Endothelial cell of umbilical vein (primary cell): Measurements from ENCODE around the gene YARS1. TPM values are rescaled to one million over a fixed set of nuclear protein-coding genes. Genes with fewer than 3 reads are reported as not detected.

Source experiments
- BruUV-seq: library from RNA; stranded (reverse); fragments of 400-500 nt; replicated peaks from 2 replicates; lab custom pipeline; 2021; lab: Mats Ljungman, UMichigan
- CTCF ChIA-PET: fragments of 300-600, 350-600 bp; sonication (Branson Sonifier 250); formaldehyde crosslinking; loops from one replicate; lab custom pipeline; 2021; ENCODE audit warnings: antibody characterized with exemption, inconsistent platforms; lab: Charles Lee
- POLR2A ChIA-PET: fragments of 300-600, 350-600 bp; sonication (Branson Sonifier 250); formaldehyde crosslinking; loops from one replicate; lab custom pipeline; 2021; ENCODE audit warnings: antibody characterized with exemption, inconsistent platforms; lab: Charles Lee
- DNase-seq: peaks from one replicate; pipeline ENCODE4 v3.0.0-alpha.2; 2011; ENCODE audit warnings: low read depth, low spot score
- FAIRE-seq: peaks from 2 replicates; lab custom pipeline; 2011; peaks lifted over from hg19 to GRCh38; lab: Jason Lieb, UNC
- H2AFZ ChIP-seq: 2 replicates; pipeline ENCODE4 v1.6.0; 2012; ENCODE audit warnings: low read depth, low read length, control low read depth, inconsistent platforms
- H3K27ac ChIP-seq: 2 replicates; pipeline ENCODE4 v1.5.1; 2011; ENCODE audit warnings: low read depth, mild to moderate bottlenecking, control low read depth, low read length, moderate library complexity; ENCODE audit not compliant: insufficient read depth
- H3K27me3 ChIP-seq, 2 experiments: 2 replicates each; pipeline versions ENCODE4 v1.6.0 to v1.6.1; 2011; ENCODE audit warnings: low read length in 2 of 2, mixed read lengths in 1 of 2; ENCODE audit not compliant: control insufficient read depth in 2 of 2, insufficient read depth in 2 of 2
- H3K36me3 ChIP-seq, 2 experiments: 2 replicates in 1 of 2; 3 replicates in 1 of 2; pipeline ENCODE4 v1.5.1; 2011; ENCODE audit warnings: low read length in 2 of 2, mild to moderate bottlenecking in 1 of 2, moderate library complexity in 1 of 2; ENCODE audit not compliant: control insufficient read depth in 2 of 2, insufficient read depth in 2 of 2; ENCODE audit errors: extremely low read depth in 1 of 2
- H3K4me1 ChIP-seq: 3 replicates; pipeline ENCODE4 v1.5.1; 2011; ENCODE audit warnings: mild to moderate bottlenecking, low read length; ENCODE audit not compliant: control insufficient read depth, insufficient read depth; ENCODE audit errors: extremely low read depth
- H3K4me2 ChIP-seq: 2 replicates; pipeline ENCODE4 v1.6.1; 2011; ENCODE audit warnings: low read length, control low read depth, mixed read lengths; ENCODE audit not compliant: insufficient read depth
- H3K4me3 ChIP-seq, 3 experiments: fragments of 200-600 bp in 1 of 3; sonication (generic), shearing (Covaris generic) in 1 of 3; replicated peaks in 1 of 3; 2 replicates each; pipeline ENCODE4 v1.5.1; 2011 to 2016; ENCODE audit warnings: control low read depth in 3 of 3, low read length in 3 of 3, mild to moderate bottlenecking in 2 of 3, inconsistent platforms in 1 of 3, low read depth in 1 of 3, moderate library complexity in 1 of 3; ENCODE audit not compliant: insufficient read depth in 1 of 3
- H3K79me2 ChIP-seq: 2 replicates; pipeline ENCODE4 v1.6.0; 2012; ENCODE audit warnings: low read length, inconsistent platforms; ENCODE audit not compliant: control insufficient read depth, insufficient read depth
- H3K9ac ChIP-seq: replicated peaks from 2 replicates; pipeline ENCODE3; 2011; ENCODE audit warnings: low read length, control low read depth; ENCODE audit not compliant: insufficient read depth; ENCODE audit errors: extremely low read depth
- H3K9me1 ChIP-seq: replicated peaks from 3 replicates; pipeline ENCODE4 v1.6.0; 2011; ENCODE audit warnings: mild to moderate bottlenecking, low read length; ENCODE audit not compliant: control insufficient read depth, insufficient read depth; ENCODE audit errors: extremely low read depth
- H3K9me3 ChIP-seq: replicated peaks from 2 replicates; pipeline ENCODE4 v1.5.1; 2012; ENCODE audit warnings: low read length, inconsistent platforms; ENCODE audit not compliant: control insufficient read depth, insufficient read depth
- H4K20me1 ChIP-seq: replicated peaks from 2 replicates; pipeline ENCODE3; 2011; ENCODE audit warnings: mild to moderate bottlenecking, low read length; ENCODE audit not compliant: control insufficient read depth, insufficient read depth; ENCODE audit errors: extremely low read depth
- CTCF ChIP-seq, 2 donors: IDR thresholded peaks; 1 replicate in 1 of 2; 2 replicates in 1 of 2; pipeline ENCODE4 v1.5.1; 2011; ENCODE audit warnings: low read length in 2 of 2, mild to moderate bottlenecking in 2 of 2, moderate library complexity in 2 of 2, control low read depth in 1 of 2, inconsistent platforms in 1 of 2, low read depth in 1 of 2; ENCODE audit not compliant: insufficient read depth in 1 of 2; ENCODE audit errors: extremely low read depth in 1 of 2
- EZH2 ChIP-seq: IDR thresholded peaks from 2 replicates; pipeline ENCODE4 v1.6.1; 2012; ENCODE audit warnings: borderline replicate concordance, low read depth, mild to moderate bottlenecking, moderate library complexity, low read length, inconsistent platforms; ENCODE audit not compliant: severe bottlenecking
- FOS ChIP-seq: IDR thresholded peaks from 2 replicates; pipeline ENCODE4 v1.6.1; 2011; ENCODE audit warnings: mild to moderate bottlenecking, low read length, moderate library complexity, borderline replicate concordance; ENCODE audit not compliant: insufficient read depth
- GATA2 ChIP-seq: IDR thresholded peaks from 2 replicates; pipeline ENCODE4 v1.7.0; 2011; ENCODE audit warnings: low read depth, mild to moderate bottlenecking, moderate library complexity, mixed read lengths, low read length; ENCODE audit not compliant: insufficient read length, insufficient read depth
- JUN ChIP-seq: IDR thresholded peaks from 2 replicates; pipeline ENCODE4 v1.6.1; 2011; ENCODE audit warnings: borderline replicate concordance, low read depth; ENCODE audit not compliant: insufficient read length, insufficient read depth
- MAX ChIP-seq: IDR thresholded peaks from 2 replicates; pipeline ENCODE4 v1.6.1; 2011; ENCODE audit not compliant: insufficient read depth, insufficient read length
- MYC ChIP-seq: IDR thresholded peaks from one replicate; pipeline ENCODE4 v1.6.1; 2011; ENCODE audit warnings: mild to moderate bottlenecking, low read depth, low read length
- POLR2A ChIP-seq: IDR thresholded peaks from 2 replicates; pipeline ENCODE4 v1.6.1; 2012; ENCODE audit warnings: low read depth, mild to moderate bottlenecking, control low read depth, low read length
- POLR2AphosphoS5 ChIP-seq: IDR thresholded peaks from 2 replicates; pipeline ENCODE4 v1.6.1; 2012; ENCODE audit warnings: low read depth, mild to moderate bottlenecking, control low read depth, low read length, moderate library complexity; ENCODE audit not compliant: insufficient read depth
- dilution Hi-C: fragments of 300-500 bp; cut with MboI; formaldehyde crosslinking; loops from one replicate; pipeline ENCODE4 v1.15.0; 2019; ENCODE audit warnings: low sequenced_read_pairs; ENCODE audit not compliant: extremely low pct_ligation_motif_present
- intact Hi-C: fragments of 100-400 bp; cut with micrococcal nuclease; formaldehyde crosslinking; loops from one replicate; pipeline ENCODE4 v1.10.0; 2022
- polyA plus RNA-seq, 4 experiments: library from polyadenylated mRNA; depleted of rRNA in 3 of 4; stranded (reverse) in 3 of 4; unstranded in 1 of 4; fragments of >200 nt; gene quantifications; 2 replicates each; pipeline versions ENCODE4 v1.2.1 to v1.2.3, GENCODE V29; 2011 to 2012; ENCODE audit warnings: missing spikeins in 1 of 4
- total RNA-seq: library from RNA; stranded (reverse); gene quantifications from 2 replicates; pipeline ENCODE4 v1.2.3, GENCODE V29; 2021

YARS1 gene
- total and polyA plus RNA-seq, 2 donors (not counting 3 experiments of a cell fraction or from before 2014, with no cell fraction given): 38.2 to 144 TPM

- no peaks in the 10 kb centered on the region for H3K27me3 ChIP-seq
- no peaks in the 10 kb centered on the region for H3K9me1 ChIP-seq
- H3K27ac ChIP-seq: no peak overlapping the region
- H3K4me2 ChIP-seq: no peak overlapping the region
- H4K20me1 ChIP-seq: no peaks in the 10 kb centered on the region
- POLR2A ChIA-PET: no interaction called here
- H3K4me3 ChIP-seq: no peak overlapping the region
- H3K9me3 ChIP-seq: no peaks in the 10 kb centered on the region
- no peak overlapping the region for H3K9ac ChIP-seq
- H3K79me2 ChIP-seq: no peaks in the 10 kb centered on the region
- dilution Hi-C loops: no loop called here
- DNase-seq: no peak
- peaks cover 0 to 4% of the 10 kb centered on the region in 2 experiments for H3K36me3 ChIP-seq
- H2AFZ ChIP-seq: no peak overlapping the region
- FAIRE-seq: no peak
- CTCF ChIA-PET: no interaction called here
- peaks cover 7% of the 10 kb centered on the region for H3K4me1 ChIP-seq
- intact Hi-C loops: no loop called here
- TF ChIP-seq POLR2A (no peak), GATA2 (no peak), MYC (no peak), CTCF (IDR thresholded peaks at IDR 0.05; ENCODE audit: extremely low read depth in 1 of 2, insufficient read depth in 1 of 2, low read depth in 1 of 2, low read length in 2 of 2) (no peak), JUN (no peak), EZH2 (no peak), FOS (no peak), MAX (no peak), POLR2AphosphoS5 (no peak)
- BruUV-seq: no TSS peak
These were observed 51.4 kb downstream of the YARS1 start for GRCh38 chr1:32765570-32766327.
